Thyroid gland (tissue), 4 donors: Measurements from ENCODE around the gene HIVEP2.

Experiments
- POLR2A ChIP-seq, 2 donors: fragments of 450-650 bp; IDR thresholded peaks; one replicate each; pipeline ENCODE4 v1.6.1; 2017; ENCODE audit warnings: antibody characterized with exemption in 2 of 2, mild to moderate bottlenecking in 2 of 2, moderate library complexity in 1 of 2
- TF ChIP-seq, protein P1 (sequence below), 6 experiments: fragments of 200-600 bp in 3 of 6; fragments of 450-650 bp in 3 of 6; sonication (generic) in 3 of 6; IDR thresholded peaks; one replicate each; pipeline ENCODE4 v1.5.1; 2016 to 2019; ENCODE audit warnings: antibody characterized with exemption in 6 of 6, mild to moderate bottlenecking in 2 of 6, inconsistent platforms in 1 of 6, moderate library complexity in 1 of 6

DNA sequence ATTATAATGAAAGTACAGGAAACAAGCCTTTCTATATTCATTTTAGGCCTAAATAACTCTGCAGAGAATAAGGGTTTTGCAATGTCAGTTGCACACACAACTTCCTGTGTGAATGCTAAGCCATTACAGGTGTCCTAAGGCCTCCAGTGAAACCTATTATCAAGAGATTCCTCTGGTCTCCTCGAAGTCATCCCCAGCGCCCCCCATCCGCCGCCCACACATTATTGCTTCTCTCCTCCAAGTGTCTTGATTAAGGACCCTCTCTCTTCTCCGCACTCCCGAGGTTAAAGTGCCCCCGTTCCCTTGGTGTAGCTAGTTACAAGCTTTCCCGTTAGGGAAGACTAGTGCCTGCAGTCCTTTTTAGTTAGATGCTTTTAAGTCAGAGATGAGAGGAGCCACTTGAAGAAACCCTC, 1.3 kb downstream of the HIVEP2 start:
- TF ChIP-seq, protein P1, sequence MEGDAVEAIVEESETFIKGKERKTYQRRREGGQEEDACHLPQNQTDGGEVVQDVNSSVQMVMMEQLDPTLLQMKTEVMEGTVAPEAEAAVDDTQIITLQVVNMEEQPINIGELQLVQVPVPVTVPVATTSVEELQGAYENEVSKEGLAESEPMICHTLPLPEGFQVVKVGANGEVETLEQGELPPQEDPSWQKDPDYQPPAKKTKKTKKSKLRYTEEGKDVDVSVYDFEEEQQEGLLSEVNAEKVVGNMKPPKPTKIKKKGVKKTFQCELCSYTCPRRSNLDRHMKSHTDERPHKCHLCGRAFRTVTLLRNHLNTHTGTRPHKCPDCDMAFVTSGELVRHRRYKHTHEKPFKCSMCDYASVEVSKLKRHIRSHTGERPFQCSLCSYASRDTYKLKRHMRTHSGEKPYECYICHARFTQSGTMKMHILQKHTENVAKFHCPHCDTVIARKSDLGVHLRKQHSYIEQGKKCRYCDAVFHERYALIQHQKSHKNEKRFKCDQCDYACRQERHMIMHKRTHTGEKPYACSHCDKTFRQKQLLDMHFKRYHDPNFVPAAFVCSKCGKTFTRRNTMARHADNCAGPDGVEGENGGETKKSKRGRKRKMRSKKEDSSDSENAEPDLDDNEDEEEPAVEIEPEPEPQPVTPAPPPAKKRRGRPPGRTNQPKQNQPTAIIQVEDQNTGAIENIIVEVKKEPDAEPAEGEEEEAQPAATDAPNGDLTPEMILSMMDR (IDR thresholded peaks at IDR 0.05) = no peak
- no peak for TF ChIP-seq POLR2A (IDR thresholded peaks at IDR 0.05)
